Body of pancreas (tissue), 4 donors: ENCODE measurements around the gene ELOB.

Experiments
- CTCF ChIP-seq, 7 experiments: fragments of 450-650 bp in 4 of 7; fragments of 200-600 bp in 3 of 7; sonication (generic) in 3 of 7; IDR thresholded peaks; one replicate each; pipeline ENCODE4 v1.5.1; 2016 to 2019; ENCODE audit warnings: antibody characterized with exemption in 7 of 7
- POLR2A ChIP-seq, 3 donors: fragments of 450-650 bp; IDR thresholded peaks; one replicate each; pipeline ENCODE4 v1.6.1; 2016; ENCODE audit warnings: antibody characterized with exemption in 3 of 3, mild to moderate bottlenecking in 2 of 3

GRCh38 chr16:2767140-2767731, 9.8 kb downstream of the ELOB start:
- TF ChIP-seq CTCF (IDR thresholded peaks at IDR 0.05), result no peak
- no peak for TF ChIP-seq POLR2A (IDR thresholded peaks at IDR 0.05)
